Measurements from ENCODE around the gene NPR1. TPM values are rescaled to one million over a fixed set of nuclear protein-coding genes. Genes with fewer than 3 reads are reported as not detected.

The NPR1 gene
- total RNA-seq, 4 donors from 2014 or later: 3.0 to 7.1 (median 4.5) TPM

- DNase-seq: no peak
- H3K4me1 ChIP-seq: no peaks in the 10 kb centered on the region
- H3K27ac ChIP-seq: no peak overlapping the region
- peaks cover under 1 to 10% (median 7%) of the 10 kb centered on the region in 3 donors for H3K27me3 ChIP-seq
- intact Hi-C loops (cut with DNase I; ENCODE audit: low total_unique reads) (no loop called here), in situ Hi-C loops (cut with MboI; ENCODE audit: low sequenced_read_pairs in 4 of 4) (loop anchor here in 1 of 4 donors (25.0 kb wide), 1 partner anchor 302 kb away; the partner anchor contains the start of genes JTB, RAB13 and RPS27)
- TF ChIP-seq POLR2A (IDR thresholded peaks at IDR 0.05) (no peak), CTCF (IDR thresholded peaks at IDR 0.05 in 4 of 5, conservative IDR thresholded peaks at IDR 0.05 in 1 of 5) (no peak)
- H3K4me3 ChIP-seq: no peak overlapping the region
- no peaks in the 10 kb centered on the region for H3K36me3 ChIP-seq
- H3K9me3 ChIP-seq: no peaks in the 10 kb centered on the region
- no peak for ATAC-seq
Measured at GRCh38 chr1:153684892-153685291, 6.4 kb downstream of the NPR1 start.

- TF ChIP-seq CTCF (IDR thresholded peaks at IDR 0.05 in 4 of 5, conservative IDR thresholded peaks at IDR 0.05 in 1 of 5): no peak
- no peak for TF ChIP-seq POLR2A (IDR thresholded peaks at IDR 0.05)
- intact Hi-C loops (cut with DNase I; ENCODE audit: low total_unique reads): no loop called here
- no peak for ATAC-seq
- H3K4me3 ChIP-seq: no peak overlapping the region
- no peak overlapping the region for H3K27ac ChIP-seq
- in situ Hi-C loops (cut with MboI; ENCODE audit: low sequenced_read_pairs in 4 of 4): loop anchor here in 1 of 4 donors (25.0 kb wide), 1 partner anchor 302 kb away; the partner anchor contains the start of genes JTB, RAB13 and RPS27
- no peaks in the 10 kb centered on the region for H3K36me3 ChIP-seq
- H3K4me1 ChIP-seq: no peaks in the 10 kb centered on the region
- H3K9me3 ChIP-seq: no peaks in the 10 kb centered on the region
- DNase-seq: no peak
- H3K27me3 ChIP-seq: peaks cover 0 to 3% (median 0%) of the 10 kb centered on the region in 3 donors
Measured at GRCh38 chr1:153685544-153686340, 7.3 kb downstream of the NPR1 start.

- ATAC-seq: no peak
- no peak overlapping the region for H3K27ac ChIP-seq
- H3K4me1 ChIP-seq: no peaks in the 10 kb centered on the region
- no peak for DNase-seq
- no peaks in the 10 kb centered on the region for H3K36me3 ChIP-seq
- TF ChIP-seq POLR2A (IDR thresholded peaks at IDR 0.05): no peak
- no peak for TF ChIP-seq CTCF (IDR thresholded peaks at IDR 0.05 in 4 of 5, conservative IDR thresholded peaks at IDR 0.05 in 1 of 5)
- intact Hi-C loops (cut with DNase I; ENCODE audit: low total_unique reads) (no loop called here), in situ Hi-C loops (cut with MboI; ENCODE audit: low sequenced_read_pairs in 4 of 4) (loop anchor here in 1 of 4 donors (25.0 kb wide), 1 partner anchor 300 kb away; the partner anchor contains the start of genes JTB, RAB13 and RPS27)
- no peaks in the 10 kb centered on the region for H3K27me3 ChIP-seq
- no peaks in the 10 kb centered on the region for H3K9me3 ChIP-seq
- no peak overlapping the region for H3K4me3 ChIP-seq
Measured at GRCh38 chr1:153687346-153688125, 9.0 kb downstream of the NPR1 start.

- intact Hi-C loops (cut with DNase I; ENCODE audit: low total_unique reads): no loop called here
- Histone ChIP-seq H3K4me3 (no peak overlapping the region), H3K4me1 (no peaks in the 10 kb centered on the region), H3K36me3 (no peaks in the 10 kb centered on the region), H3K27ac (no peak overlapping the region), H3K9me3 (no peaks in the 10 kb centered on the region), H3K27me3 (no peaks in the 10 kb centered on the region)
- ATAC-seq (no peak), DNase-seq (no peak)
- in situ Hi-C loops (cut with MboI; ENCODE audit: low sequenced_read_pairs in 4 of 4): loop anchor here in 1 of 4 donors (25.0 kb wide), 1 partner anchor 299 kb away; the partner anchor contains the start of genes JTB, RAB13 and RPS27
- TF ChIP-seq POLR2A (IDR thresholded peaks at IDR 0.05): no peak
- no peak for TF ChIP-seq CTCF (IDR thresholded peaks at IDR 0.05 in 4 of 5, conservative IDR thresholded peaks at IDR 0.05 in 1 of 5)
Measured at GRCh38 chr1:153688276-153688675, 9.8 kb downstream of the NPR1 start.

Data from gastrocnemius medialis (tissue), 4 donors.